ENCODE measurements around the gene GJA4. TPM values are rescaled to one million over a fixed set of nuclear protein-coding genes. Genes with fewer than 3 reads are reported as not detected.

GJA4 gene
- total and polyA plus RNA-seq, 2 donors: 15.6 to 33.6 TPM

- Histone ChIP-seq H3K27ac (ENCODE audit: low read depth) (no peak overlapping the region), H3K4me1 (ENCODE audit: insufficient read depth) (no peaks in the 10 kb centered on the region), H3K4me3 (ENCODE audit: low read depth, low read length) (no peak overlapping the region), H3K36me3 (ENCODE audit: insufficient read depth) (no peaks in the 10 kb centered on the region)
- no peak for DNase-seq (ENCODE audit: extremely low spot score)
- WGBS: 79% methylated on average over 4 of the region's 4 CpGs
Observed at GRCh38 chr1:34842952-34843371, 50.2 kb downstream of the GJA4 start.

- no peak overlapping the region for H3K27ac ChIP-seq (ENCODE audit: low read depth)
- no peak for DNase-seq (ENCODE audit: extremely low spot score)
- no peaks in the 10 kb centered on the region for H3K4me1 ChIP-seq (ENCODE audit: insufficient read depth)
- 53% methylated on average over 14 of the region's 14 CpGs for WGBS
- no peak overlapping the region for H3K4me3 ChIP-seq (ENCODE audit: low read depth, low read length)
- H3K36me3 ChIP-seq (ENCODE audit: insufficient read depth): no peaks in the 10 kb centered on the region
Observed at GRCh38 chr1:34843392-34844251, 50.8 kb downstream of the GJA4 start.

- H3K4me3 ChIP-seq (ENCODE audit: low read depth, low read length): no peak overlapping the region
- DNase-seq (ENCODE audit: extremely low spot score): no peak
- H3K4me1 ChIP-seq (ENCODE audit: insufficient read depth): no peaks in the 10 kb centered on the region
- WGBS: 62% methylated on average over 4 of the region's 4 CpGs
- H3K27ac ChIP-seq (ENCODE audit: low read depth): no peak overlapping the region
- H3K36me3 ChIP-seq (ENCODE audit: insufficient read depth): no peaks in the 10 kb centered on the region
Observed at GRCh38 chr1:34844252-34844634, 51.4 kb downstream of the GJA4 start.

Other genes with a start within 250 kb of the GJA4 start
- 2.7 TPM for gene GJB5, start 38.0 kb upstream of the GJA4 start, total RNA-seq
- gene GJB5, start 38.0 kb upstream of the GJA4 start, polyA plus RNA-seq: 3.5 TPM
- 0.69 TPM for gene GJB4, start 33.3 kb upstream of the GJA4 start, total RNA-seq
- gene GJB4, start 33.3 kb upstream of the GJA4 start, polyA plus RNA-seq: 0.99 TPM
- 2.2 TPM for gene GJB3, start 11.8 kb upstream of the GJA4 start, total RNA-seq
- gene GJB3, start 11.8 kb upstream of the GJA4 start, polyA plus RNA-seq: 2.1 TPM
- gene SMIM12, start 66.8 kb downstream of the GJA4 start, total RNA-seq: 9.7 TPM
- 47.8 TPM for gene SMIM12, start 66.8 kb downstream of the GJA4 start, polyA plus RNA-seq
- gene DLGAP3, start 136.7 kb downstream of the GJA4 start, total RNA-seq: not detected
- gene DLGAP3, start 136.7 kb downstream of the GJA4 start, polyA plus RNA-seq: 0.29 TPM
- 31.6 TPM for gene TMEM35B, start 192.3 kb downstream of the GJA4 start, total RNA-seq
- 83.9 TPM for gene TMEM35B, start 192.3 kb downstream of the GJA4 start, polyA plus RNA-seq
- gene ZMYM6, start 238.9 kb downstream of the GJA4 start, total RNA-seq: 45.4 TPM
- gene ZMYM6, start 238.9 kb downstream of the GJA4 start, polyA plus RNA-seq: 8.5 TPM